SK-N-SH (cell line): ENCODE data around the gene B3GALT6. TPM values are rescaled to one million over a fixed set of nuclear protein-coding genes. Genes with fewer than 3 reads are reported as not detected.

Source experiments
- CTCF ChIA-PET: fragments of 300-600, 350-600 bp; formaldehyde crosslinking; extraction: SDS; loops from one replicate; lab custom pipeline; 2021; lab: Yijun Ruan, JAX
- POLR2A ChIA-PET: fragments of 350-600 bp; sonication (Branson Sonifier 250); formaldehyde crosslinking; extraction: SDS; loops from one replicate; lab custom pipeline; 2020; ENCODE audit warnings: antibody characterized with exemption, inconsistent platforms; lab: Yijun Ruan, JAX
- DNase-seq: peaks from one replicate; pipeline ENCODE4 v3.0.0; 2012
- H2AFZ ChIP-seq: fragments of 200-600 bp; sonication (generic); 2 replicates; pipeline ENCODE4 v1.8.1; 2016; ENCODE audit warnings: antibody characterized with exemption, mild to moderate bottlenecking, low read depth
- H3F3A ChIP-seq: fragments of 200-600 bp; sonication (generic); replicated peaks from 2 replicates; pipeline ENCODE3; 2016; ENCODE audit warnings: antibody characterized with exemption, mild to moderate bottlenecking; ENCODE audit not compliant: insufficient read depth
- H3K27ac ChIP-seq, 2 experiments: fragments of 200-500 bp in 1 of 2; fragments of 200-600 bp in 1 of 2; sonication (Bioruptor generic) in 1 of 2; sonication (generic), shearing (Covaris generic) in 1 of 2; 2 replicates each; pipeline versions ENCODE4 v1.5.1 to v1.6.1; 2014 to 2016; ENCODE audit warnings: low read depth in 2 of 2, inconsistent platforms in 1 of 2, low read length in 1 of 2, mild to moderate bottlenecking in 1 of 2, mixed read lengths in 1 of 2
- H3K27me3 ChIP-seq: fragments of 200-600 bp; sonication (generic), shearing (Covaris generic); 2 replicates; pipeline ENCODE4 v1.6.1; 2016; ENCODE audit warnings: mixed run types; ENCODE audit not compliant: insufficient read depth
- H3K36me3 ChIP-seq, 2 experiments: fragments of 200-500 bp in 1 of 2; fragments of 200-600 bp in 1 of 2; sonication (Bioruptor generic) in 1 of 2; sonication (generic) in 1 of 2; replicated peaks in 1 of 2; 2 replicates each; pipeline versions ENCODE3 to v1.5.1; 2014 to 2016; ENCODE audit warnings: low read length in 1 of 2, mild to moderate bottlenecking in 1 of 2; ENCODE audit not compliant: insufficient read depth in 2 of 2, control insufficient read depth in 1 of 2
- H3K4me1 ChIP-seq, 2 experiments: fragments of 200-500 bp in 1 of 2; fragments of 200-600 bp in 1 of 2; sonication (Bioruptor generic) in 1 of 2; sonication (generic), shearing (Covaris generic) in 1 of 2; 2 replicates each; pipeline versions ENCODE4 v1.5.1 to v1.6.1; 2014 to 2016; ENCODE audit warnings: low read depth in 1 of 2, low read length in 1 of 2, mixed run types in 1 of 2; ENCODE audit not compliant: insufficient read depth in 2 of 2, control insufficient read depth in 1 of 2
- H3K4me2 ChIP-seq: fragments of 200-600 bp; sonication (generic), shearing (Covaris generic); 2 replicates; pipeline ENCODE4 v1.6.1; 2017; ENCODE audit warnings: mixed run types
- H3K4me3 ChIP-seq, 2 experiments: fragments of 200-500 bp in 1 of 2; fragments of 200-600 bp in 1 of 2; sonication (Bioruptor generic) in 1 of 2; sonication (generic), shearing (Covaris generic) in 1 of 2; 2 replicates each; pipeline versions ENCODE4 v1.5.1 to v1.8.1; 2014 to 2016; ENCODE audit warnings: low read depth in 2 of 2, inconsistent platforms in 1 of 2, low read length in 1 of 2, mild to moderate bottlenecking in 1 of 2, mixed read lengths in 1 of 2, moderate library complexity in 1 of 2
- H3K79me2 ChIP-seq: fragments of 200-600 bp; sonication (generic); 2 replicates; pipeline ENCODE4 v1.8.1; 2017; ENCODE audit warnings: mild to moderate bottlenecking; ENCODE audit not compliant: insufficient read depth
- H3K9ac ChIP-seq: fragments of 200-600 bp; sonication (generic); 2 replicates; pipeline ENCODE4 v1.6.1; 2017; ENCODE audit warnings: mixed run types
- H3K9me2 ChIP-seq: fragments of 200-600 bp; sonication (generic); 2 replicates; pipeline ENCODE4 v1.6.1; 2017; ENCODE audit warnings: mixed run types
- H3K9me3 ChIP-seq: fragments of 200-600 bp; sonication (generic); 2 replicates; pipeline ENCODE4 v1.6.1; 2017; ENCODE audit warnings: mixed run types, mild to moderate bottlenecking, moderate library complexity
- H4K20me1 ChIP-seq: fragments of 200-600 bp; sonication (generic); 2 replicates; pipeline ENCODE4 v1.6.1; 2017; ENCODE audit warnings: mild to moderate bottlenecking, mixed run types; ENCODE audit not compliant: insufficient read depth
- CHD2 ChIP-seq: fragments of 150-350 bp; IDR thresholded peaks from 2 replicates; pipeline ENCODE4 v1.6.1; 2018; ENCODE audit warnings: low read length; ENCODE audit not compliant: partially characterized antibody
- FOSL2 ChIP-seq: IDR thresholded peaks from 2 replicates; pipeline ENCODE4 v1.4.0; 2012; ENCODE audit warnings: low read depth, mild to moderate bottlenecking, moderate library complexity, borderline replicate concordance
- FOXJ3 ChIP-seq: sonication (generic); formaldehyde crosslinking; IDR thresholded peaks from 2 replicates; pipeline ENCODE4 v1.5.1; 2020; ENCODE audit warnings: mild to moderate bottlenecking, missing genetic modification reagents
- FOXM1 ChIP-seq: IDR thresholded peaks from 2 replicates; pipeline ENCODE4 v1.4.0; 2012; ENCODE audit warnings: low read depth, mild to moderate bottlenecking
- GABPA ChIP-seq: IDR thresholded peaks from 2 replicates; pipeline ENCODE4 v1.4.0; 2012; ENCODE audit warnings: low read depth, mild to moderate bottlenecking
- JUND ChIP-seq: IDR thresholded peaks from 2 replicates; pipeline ENCODE4 v1.4.0; 2012
- MXI1 ChIP-seq: IDR thresholded peaks from 2 replicates; pipeline ENCODE4 v1.6.1; 2012; ENCODE audit warnings: mild to moderate bottlenecking, low read depth, low read length, improper control_type of control experiment
- NFIC ChIP-seq: IDR thresholded peaks from 2 replicates; pipeline ENCODE4 v1.4.0; 2012; ENCODE audit warnings: borderline replicate concordance
- PBX3 ChIP-seq: IDR thresholded peaks from 2 replicates; pipeline ENCODE4; 2012
- POLR2AphosphoS5 ChIP-seq: IDR thresholded peaks from 2 replicates; pipeline ENCODE4 v1.6.1; 2012; ENCODE audit warnings: low read depth, low read length
- RCOR1 ChIP-seq: fragments of 150-350 bp; IDR thresholded peaks from 2 replicates; pipeline ENCODE4 v1.6.1; 2017; ENCODE audit warnings: antibody characterized with exemption, low read length
- RFX5 ChIP-seq: IDR thresholded peaks from 2 replicates; pipeline ENCODE4 v1.6.1; 2012; ENCODE audit warnings: mild to moderate bottlenecking, improper control_type of control experiment, low read length
- RXRA ChIP-seq: IDR thresholded peaks from 2 replicates; pipeline ENCODE4 v1.4.0; 2012; ENCODE audit warnings: low read depth, mild to moderate bottlenecking, borderline replicate concordance
- SIN3A ChIP-seq: IDR thresholded peaks from 2 replicates; pipeline ENCODE4 v1.6.1; 2012; ENCODE audit warnings: low read depth, mild to moderate bottlenecking, low read length, moderate library complexity, borderline replicate concordance
- SMC3 ChIP-seq: IDR thresholded peaks from 2 replicates; pipeline ENCODE4 v1.6.1; 2012; ENCODE audit warnings: low read depth, low read length, improper control_type of control experiment
- TAF1 ChIP-seq: IDR thresholded peaks from 2 replicates; pipeline ENCODE4 v1.6.1; 2012; ENCODE audit warnings: low read depth, mild to moderate bottlenecking, low read length, moderate library complexity, borderline replicate concordance
- TCF12 ChIP-seq: IDR thresholded peaks from 2 replicates; pipeline ENCODE4 v1.4.0; 2012
- ZBTB33 ChIP-seq: IDR thresholded peaks from 2 replicates; pipeline ENCODE4 v1.4.0; 2012; ENCODE audit warnings: low read depth, borderline replicate concordance
- WGBS: methylation state at CpG from one replicate; pipeline ENCODE4 v1.1.6; 2017; ENCODE audit warnings: low lambda C conversion rate; 5-methylcytosine and 5-hydroxymethylcytosine counted together
- polyA plus RNA-seq, 3 experiments: library from polyadenylated mRNA; depleted of rRNA; stranded (reverse); fragments of >200 nt; gene quantifications; 2 replicates each; pipeline ENCODE4 v1.2.3, GENCODE V29; 2012
- TF ChIP-seq, protein P1 (sequence below): IDR thresholded peaks from 2 replicates; pipeline ENCODE4 v1.4.0; 2012; ENCODE audit warnings: low read depth
- TF ChIP-seq, protein P2 (sequence below): IDR thresholded peaks from 2 replicates; pipeline ENCODE4 v1.4.0; 2012; ENCODE audit warnings: low read depth, borderline replicate concordance
- TF ChIP-seq, protein P3 (sequence below): fragments of 150-350 bp; IDR thresholded peaks from 2 replicates; pipeline ENCODE4 v1.6.1; 2016; ENCODE audit warnings: mild to moderate bottlenecking, low read depth, low read length

B3GALT6 gene
- polyA plus RNA-seq, 1 of the 3 experiments (the other 2 are of a cell fraction), result 38.8 TPM

- Histone ChIP-seq H3K27me3 (peaks cover 7% of the 10 kb centered on the region; the same call in 1 of the 2 replicates), H3K9ac (no peak overlapping the region), H3K4me3 (no peak overlapping the region), H3K9me2 (no peaks in the 10 kb centered on the region), H3K27ac (no peak overlapping the region), H3K9me3 (no peaks in the 10 kb centered on the region), H3K36me3 (no peaks in the 10 kb centered on the region), H2AFZ (no peak overlapping the region), H3K4me1 (peaks cover 3 to 8% of the 10 kb centered on the region in 2 experiments; a peak in 1 of 4 replicates), H3K79me2 (no peaks in the 10 kb centered on the region), H3F3A (no peaks in the 10 kb centered on the region), H3K4me2 (no peak overlapping the region), H4K20me1 (no peaks in the 10 kb centered on the region)
- 53% methylated on average over 3 of the region's 49 CpGs for WGBS
- ChIA-PET POLR2A (interaction anchor here (0.6 kb wide), 1 partner anchor 10 kb away, joined by 3 read pairs; the partner anchor contains the start of gene TNFRSF4), CTCF (interaction anchor here (3.8 kb wide), 1 partner anchor 81 kb away, joined by 16 read pairs; no protein-coding TSS in a partner anchor)
- TF ChIP-seq TAF1 (no peak), TCF12 (no peak), SIN3A (no peak), RFX5 (no peak), ZBTB33 (no peak), JUND (no peak), POLR2AphosphoS5 (no peak), GABPA (no peak), FOXM1 (no peak)
- TF ChIP-seq, protein P1, sequence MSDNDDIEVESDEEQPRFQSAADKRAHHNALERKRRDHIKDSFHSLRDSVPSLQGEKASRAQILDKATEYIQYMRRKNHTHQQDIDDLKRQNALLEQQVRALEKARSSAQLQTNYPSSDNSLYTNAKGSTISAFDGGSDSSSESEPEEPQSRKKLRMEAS, result no peak
- TF ChIP-seq, protein P2, sequence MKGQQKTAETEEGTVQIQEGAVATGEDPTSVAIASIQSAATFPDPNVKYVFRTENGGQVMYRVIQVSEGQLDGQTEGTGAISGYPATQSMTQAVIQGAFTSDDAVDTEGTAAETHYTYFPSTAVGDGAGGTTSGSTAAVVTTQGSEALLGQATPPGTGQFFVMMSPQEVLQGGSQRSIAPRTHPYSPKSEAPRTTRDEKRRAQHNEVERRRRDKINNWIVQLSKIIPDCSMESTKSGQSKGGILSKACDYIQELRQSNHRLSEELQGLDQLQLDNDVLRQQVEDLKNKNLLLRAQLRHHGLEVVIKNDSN, result no peak
- peak; percentile 74 for DNase-seq
Measured at GRCh38 chr1:1203561-1204424, 28.2 kb upstream of the B3GALT6 start.

DNA sequence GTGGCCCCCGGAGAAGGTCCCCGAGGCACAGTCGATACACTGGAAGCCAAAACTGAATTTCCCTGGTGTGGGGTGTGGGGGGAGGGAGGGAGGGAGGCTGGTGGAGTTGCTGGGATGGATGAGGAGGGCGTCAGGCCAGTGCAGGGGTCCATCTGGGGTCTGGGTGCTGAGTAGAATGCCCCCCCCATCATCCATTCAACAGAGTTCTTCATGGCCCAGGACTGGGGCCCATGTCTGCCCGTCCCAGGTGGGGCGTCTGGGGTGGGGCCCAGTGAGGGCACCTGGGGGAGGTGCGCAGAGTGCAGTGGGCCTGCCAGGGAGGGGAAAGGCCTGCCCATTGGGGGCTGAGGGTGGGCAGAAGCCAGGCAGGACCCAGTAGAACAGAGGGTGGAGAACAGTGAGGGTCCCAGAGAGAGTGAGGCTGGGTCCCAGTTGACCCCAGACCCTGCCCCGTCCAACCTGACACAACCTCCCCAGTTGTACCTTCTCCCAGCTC, 27.6 kb upstream of the B3GALT6 start:
- no peak overlapping the region for H3K27ac ChIP-seq
- TF ChIP-seq SMC3 (no peak), JUND (no peak), GABPA (no peak), MXI1 (no peak), NFIC (no peak), FOXJ3 (CRISPR knock-in tag) (no peak), TAF1 (no peak), RCOR1 (no peak), RFX5 (no peak), CHD2 (no peak), FOSL2 (no peak), RXRA (no peak), PBX3 (no peak)
- TF ChIP-seq, protein P1, result no peak
- TF ChIP-seq, protein P3, sequence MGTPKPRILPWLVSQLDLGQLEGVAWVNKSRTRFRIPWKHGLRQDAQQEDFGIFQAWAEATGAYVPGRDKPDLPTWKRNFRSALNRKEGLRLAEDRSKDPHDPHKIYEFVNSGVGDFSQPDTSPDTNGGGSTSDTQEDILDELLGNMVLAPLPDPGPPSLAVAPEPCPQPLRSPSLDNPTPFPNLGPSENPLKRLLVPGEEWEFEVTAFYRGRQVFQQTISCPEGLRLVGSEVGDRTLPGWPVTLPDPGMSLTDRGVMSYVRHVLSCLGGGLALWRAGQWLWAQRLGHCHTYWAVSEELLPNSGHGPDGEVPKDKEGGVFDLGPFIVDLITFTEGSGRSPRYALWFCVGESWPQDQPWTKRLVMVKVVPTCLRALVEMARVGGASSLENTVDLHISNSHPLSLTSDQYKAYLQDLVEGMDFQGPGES, result no peak
- no peaks in the 10 kb centered on the region for H3K79me2 ChIP-seq
- H3K4me1 ChIP-seq, result peaks cover 3 to 8% of the 10 kb centered on the region in 2 experiments; a peak in 1 of 4 replicates
- no peaks in the 10 kb centered on the region for H3K36me3 ChIP-seq
- no peak overlapping the region for H2AFZ ChIP-seq
- no peak overlapping the region for H3K4me3 ChIP-seq
- POLR2A ChIA-PET, result no interaction called here
- peak; percentile 24 for DNase-seq
- H3K9me3 ChIP-seq, result no peaks in the 10 kb centered on the region
- 54% methylated on average over 2 of the region's 8 CpGs for WGBS
- no peak overlapping the region for H3K9ac ChIP-seq
- H3F3A ChIP-seq, result no peaks in the 10 kb centered on the region
- H3K9me2 ChIP-seq, result no peaks in the 10 kb centered on the region
- no peaks in the 10 kb centered on the region for H4K20me1 ChIP-seq
- H3K4me2 ChIP-seq, result no peak overlapping the region
- CTCF ChIA-PET, result interaction anchor here (3.8 kb wide), 1 partner anchor 82 kb away, joined by 16 read pairs; no protein-coding TSS in a partner anchor
- H3K27me3 ChIP-seq, result peaks cover 7% of the 10 kb centered on the region; the same call in 1 of the 2 replicates
